PC-9 (cell line): ENCODE measurements around the gene TH. TPM values are rescaled to one million over a fixed set of nuclear protein-coding genes. Genes with fewer than 3 reads are reported as not detected.

Experiments
- BruUV-seq: library from RNA; stranded (reverse); fragments of 400-500 nt; replicated peaks from 2 replicates; lab custom pipeline; 2021; lab: Mats Ljungman, UMichigan
- CTCF ChIA-PET: fragments of 300-600 bp; sonication (Branson Sonifier 250); formaldehyde crosslinking; loops from one replicate; lab custom pipeline; 2022; ENCODE audit warnings: antibody characterized with exemption; lab: Charles Lee
- POLR2A ChIA-PET: fragments of 300-600 bp; sonication (Branson Sonifier 250); formaldehyde crosslinking; loops from one replicate; lab custom pipeline; 2022; ENCODE audit warnings: antibody characterized with exemption; ENCODE audit not compliant: unreplicated experiment; lab: Charles Lee
- DNase-seq, 2 experiments: peaks; one replicate each; pipeline versions ENCODE4 v3.0.0 to v3.0.0-alpha.2; 2015 to 2022; ENCODE audit warnings: mixed read lengths in 1 of 2
- H2AFZ ChIP-seq: fragments of 200-600 bp; sonication (generic); 2 replicates; pipeline ENCODE4 v1.8.1; 2017; ENCODE audit warnings: antibody characterized with exemption
- H3F3A ChIP-seq: fragments of 200-600 bp; sonication (generic); 2 replicates; pipeline ENCODE4 v1.8.1; 2017; ENCODE audit warnings: antibody characterized with exemption, mild to moderate bottlenecking, low read depth; ENCODE audit not compliant: insufficient read depth
- H3K27ac ChIP-seq: fragments of 200-600 bp; sonication (generic); 2 replicates; pipeline ENCODE4 v1.6.1; 2016; ENCODE audit warnings: mixed run types
- H3K27me3 ChIP-seq: fragments of 200-600 bp; sonication (generic); 2 replicates; pipeline ENCODE4 v1.6.1; 2016; ENCODE audit warnings: low read depth, mixed run types; ENCODE audit not compliant: insufficient read depth
- H3K36me3 ChIP-seq: fragments of 200-600 bp; sonication (generic); 2 replicates; pipeline ENCODE4 v1.6.1; 2016; ENCODE audit warnings: low read depth, mixed run types
- H3K4me1 ChIP-seq: fragments of 200-600 bp; sonication (generic); replicated peaks from 2 replicates; pipeline ENCODE4 v1.6.1; 2016; ENCODE audit warnings: mixed run types; ENCODE audit not compliant: insufficient read depth
- H3K4me2 ChIP-seq: fragments of 200-600 bp; sonication (generic); 2 replicates; pipeline ENCODE4 v1.6.1; 2017; ENCODE audit warnings: mixed run types
- H3K4me3 ChIP-seq: fragments of 200-600 bp; sonication (generic); 2 replicates; pipeline ENCODE4 v1.6.1; 2016; ENCODE audit warnings: mixed run types
- H3K79me2 ChIP-seq: fragments of 200-600 bp; sonication (generic); 2 replicates; pipeline ENCODE4 v1.6.1; 2017; ENCODE audit warnings: low read depth, mixed run types
- H3K9me2 ChIP-seq: fragments of 200-600 bp; sonication (generic); 2 replicates; pipeline ENCODE4 v1.8.1; 2017; ENCODE audit warnings: mild to moderate bottlenecking; ENCODE audit not compliant: insufficient read depth
- H3K9me3 ChIP-seq: fragments of 200-600 bp; sonication (generic); 2 replicates; pipeline ENCODE4 v1.8.1; 2016; ENCODE audit warnings: low read depth; ENCODE audit not compliant: insufficient read depth
- H4K20me1 ChIP-seq: fragments of 200-600 bp; sonication (generic); 2 replicates; pipeline ENCODE4 v1.8.1; 2017; ENCODE audit not compliant: insufficient read depth
- EZH2 ChIP-seq: fragments of 200-600 bp; sonication (generic); IDR thresholded peaks from 2 replicates; pipeline ENCODE4 v1.8.0; 2017; ENCODE audit warnings: antibody characterized with exemption, low read depth
- intact Hi-C: fragments of 100-400 bp; cut with micrococcal nuclease; formaldehyde crosslinking; loops from one replicate; pipeline ENCODE4 v1.10.0; 2022; ENCODE audit not compliant: unreplicated experiment
- total RNA-seq: library from RNA; stranded (reverse); gene quantifications from 2 replicates; pipeline ENCODE4 v1.2.3, GENCODE V29; 2021
- TF ChIP-seq, protein P1 (sequence below): fragments of 200-600 bp; sonication (generic); conservative IDR thresholded peaks from 2 replicates; pipeline ENCODE4 v1.6.1; 2017; ENCODE audit warnings: mixed run types, antibody characterized with exemption, mild to moderate bottlenecking, moderate library complexity

TH gene
- total RNA-seq, 1 experiment from 2014 or later, result 2.2 TPM

DNA sequence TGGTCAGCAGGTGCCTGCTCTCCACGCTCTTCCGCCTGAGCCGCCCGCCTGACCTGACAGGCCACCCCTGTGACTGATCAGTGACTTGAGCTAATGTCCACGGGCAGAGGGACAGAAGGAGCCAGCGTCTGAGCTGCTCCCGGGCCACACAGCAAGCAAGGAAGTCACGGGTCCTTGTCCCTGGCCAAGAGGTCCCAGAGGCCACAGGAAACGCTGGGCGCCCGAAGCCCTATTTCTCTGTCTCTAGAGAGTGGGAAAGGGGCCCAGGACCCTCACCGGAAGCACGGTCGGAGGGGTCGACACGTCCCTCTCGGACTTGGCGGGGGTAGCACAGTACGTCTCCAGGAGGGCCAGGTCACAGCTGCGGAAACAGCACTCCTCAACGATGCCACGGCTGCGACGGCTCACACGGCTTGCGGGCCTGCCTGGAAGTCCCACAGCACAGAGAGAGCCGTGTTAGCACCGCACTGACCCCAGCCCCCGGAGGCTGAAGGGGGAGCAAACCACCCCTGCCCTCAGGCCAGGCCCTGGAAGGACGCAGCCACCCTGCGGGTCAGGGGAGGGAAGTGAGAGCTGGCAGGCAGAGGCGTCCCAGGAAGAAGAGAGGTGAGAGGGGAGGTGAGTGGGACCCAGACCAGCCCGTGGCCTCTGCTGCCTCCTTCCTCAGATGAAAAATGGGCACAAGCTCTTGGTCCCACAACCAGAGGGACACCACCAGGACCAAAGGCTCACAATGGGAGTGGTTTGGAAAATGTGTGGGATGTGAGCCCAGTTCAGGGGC, 38.2 kb downstream of the TH start:
- no peak for TF ChIP-seq EZH2
- TF ChIP-seq, protein P1, sequence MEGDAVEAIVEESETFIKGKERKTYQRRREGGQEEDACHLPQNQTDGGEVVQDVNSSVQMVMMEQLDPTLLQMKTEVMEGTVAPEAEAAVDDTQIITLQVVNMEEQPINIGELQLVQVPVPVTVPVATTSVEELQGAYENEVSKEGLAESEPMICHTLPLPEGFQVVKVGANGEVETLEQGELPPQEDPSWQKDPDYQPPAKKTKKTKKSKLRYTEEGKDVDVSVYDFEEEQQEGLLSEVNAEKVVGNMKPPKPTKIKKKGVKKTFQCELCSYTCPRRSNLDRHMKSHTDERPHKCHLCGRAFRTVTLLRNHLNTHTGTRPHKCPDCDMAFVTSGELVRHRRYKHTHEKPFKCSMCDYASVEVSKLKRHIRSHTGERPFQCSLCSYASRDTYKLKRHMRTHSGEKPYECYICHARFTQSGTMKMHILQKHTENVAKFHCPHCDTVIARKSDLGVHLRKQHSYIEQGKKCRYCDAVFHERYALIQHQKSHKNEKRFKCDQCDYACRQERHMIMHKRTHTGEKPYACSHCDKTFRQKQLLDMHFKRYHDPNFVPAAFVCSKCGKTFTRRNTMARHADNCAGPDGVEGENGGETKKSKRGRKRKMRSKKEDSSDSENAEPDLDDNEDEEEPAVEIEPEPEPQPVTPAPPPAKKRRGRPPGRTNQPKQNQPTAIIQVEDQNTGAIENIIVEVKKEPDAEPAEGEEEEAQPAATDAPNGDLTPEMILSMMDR, result no peak
- H3K36me3 ChIP-seq, result no peaks in the 10 kb centered on the region
- H3K4me3 ChIP-seq, result no peak overlapping the region
- H3K79me2 ChIP-seq, result no peaks in the 10 kb centered on the region
- H3K27me3 ChIP-seq, result peaks cover 34% of the 10 kb centered on the region
- no peaks in the 10 kb centered on the region for H3K9me2 ChIP-seq
- ChIA-PET CTCF (no interaction called here), POLR2A (no interaction called here)
- H3K27ac ChIP-seq, result no peak overlapping the region
- BruUV-seq, result no TSS peak
- no peak overlapping the region for H2AFZ ChIP-seq
- H3F3A ChIP-seq, result no peaks in the 10 kb centered on the region
- no peaks in the 10 kb centered on the region for H3K9me3 ChIP-seq
- intact Hi-C loops, result no loop called here
- no peaks in the 10 kb centered on the region for H3K4me1 ChIP-seq
- no peak overlapping the region for H3K4me2 ChIP-seq
- no peak for DNase-seq
- H4K20me1 ChIP-seq, result no peaks in the 10 kb centered on the region

GRCh38 chr11:2132874-2133240, 38.8 kb downstream of the TH start:
- H3K27ac ChIP-seq, result no peak overlapping the region
- POLR2A ChIA-PET, result interaction anchor here (0.7 kb wide), 1 partner anchor 153 kb away, joined by 4 read pairs; no protein-coding TSS in a partner anchor
- no peaks in the 10 kb centered on the region for H3K9me2 ChIP-seq
- H3K27me3 ChIP-seq, result peaks cover 34% of the 10 kb centered on the region
- no TSS peak for BruUV-seq
- no peaks in the 10 kb centered on the region for H3K4me1 ChIP-seq
- H3K4me3 ChIP-seq, result no peak overlapping the region
- CTCF ChIA-PET, result no interaction called here
- no peaks in the 10 kb centered on the region for H3K9me3 ChIP-seq
- DNase-seq, result no peak
- TF ChIP-seq EZH2, result no peak
- TF ChIP-seq, protein P1, result no peak
- no peak overlapping the region for H2AFZ ChIP-seq
- no peaks in the 10 kb centered on the region for H3K36me3 ChIP-seq
- H3K79me2 ChIP-seq, result no peaks in the 10 kb centered on the region
- H3F3A ChIP-seq, result no peaks in the 10 kb centered on the region
- H4K20me1 ChIP-seq, result no peaks in the 10 kb centered on the region
- intact Hi-C loops, result no loop called here
- H3K4me2 ChIP-seq, result no peak overlapping the region

DNA sequence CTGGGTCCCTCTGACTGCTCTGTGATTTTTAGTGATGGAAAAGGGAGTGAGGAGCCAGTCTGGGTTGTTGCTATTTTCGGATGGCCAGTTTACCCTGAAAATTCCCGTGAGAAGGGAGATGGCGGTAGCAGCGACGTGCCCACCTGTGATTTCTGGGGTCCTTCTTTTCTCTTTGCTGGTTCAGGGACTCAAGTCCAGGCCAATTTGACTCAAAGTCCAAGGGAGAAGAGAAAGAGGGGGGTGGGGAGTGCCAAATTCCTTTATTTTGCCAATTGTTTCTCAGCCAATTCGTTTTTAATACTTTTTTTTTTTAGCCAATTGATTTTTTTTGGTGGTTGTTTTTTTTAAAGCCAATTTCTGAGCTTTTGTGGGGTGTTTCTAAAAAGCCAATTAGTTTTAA, 39.4 kb downstream of the TH start:
- no peak overlapping the region for H3K27ac ChIP-seq
- no peak overlapping the region for H3K4me2 ChIP-seq
- H3K36me3 ChIP-seq, result no peaks in the 10 kb centered on the region
- no peak overlapping the region for H3K4me3 ChIP-seq
- TF ChIP-seq EZH2, result no peak
- TF ChIP-seq, protein P1, result no peak
- ChIA-PET POLR2A (interaction anchor here (0.7 kb wide), 1 partner anchor 152 kb away, joined by 4 read pairs; no protein-coding TSS in a partner anchor), CTCF (no interaction called here)
- H3F3A ChIP-seq, result no peaks in the 10 kb centered on the region
- no peaks in the 10 kb centered on the region for H3K9me2 ChIP-seq
- no peaks in the 10 kb centered on the region for H4K20me1 ChIP-seq
- no peaks in the 10 kb centered on the region for H3K4me1 ChIP-seq
- intact Hi-C loops, result no loop called here
- no peak for DNase-seq
- no peak overlapping the region for H2AFZ ChIP-seq
- H3K79me2 ChIP-seq, result no peaks in the 10 kb centered on the region
- BruUV-seq, result no TSS peak
- no peaks in the 10 kb centered on the region for H3K9me3 ChIP-seq
- H3K27me3 ChIP-seq, result peaks cover 28% of the 10 kb centered on the region
